ENCODE measurements around the gene POMT2.
"Not testable (repeated sequence)": the region's sequence is repeated elsewhere in the genome, so short reads cannot be mapped to it uniquely, and the experiment has no call there.

POMT2 gene

DNA sequence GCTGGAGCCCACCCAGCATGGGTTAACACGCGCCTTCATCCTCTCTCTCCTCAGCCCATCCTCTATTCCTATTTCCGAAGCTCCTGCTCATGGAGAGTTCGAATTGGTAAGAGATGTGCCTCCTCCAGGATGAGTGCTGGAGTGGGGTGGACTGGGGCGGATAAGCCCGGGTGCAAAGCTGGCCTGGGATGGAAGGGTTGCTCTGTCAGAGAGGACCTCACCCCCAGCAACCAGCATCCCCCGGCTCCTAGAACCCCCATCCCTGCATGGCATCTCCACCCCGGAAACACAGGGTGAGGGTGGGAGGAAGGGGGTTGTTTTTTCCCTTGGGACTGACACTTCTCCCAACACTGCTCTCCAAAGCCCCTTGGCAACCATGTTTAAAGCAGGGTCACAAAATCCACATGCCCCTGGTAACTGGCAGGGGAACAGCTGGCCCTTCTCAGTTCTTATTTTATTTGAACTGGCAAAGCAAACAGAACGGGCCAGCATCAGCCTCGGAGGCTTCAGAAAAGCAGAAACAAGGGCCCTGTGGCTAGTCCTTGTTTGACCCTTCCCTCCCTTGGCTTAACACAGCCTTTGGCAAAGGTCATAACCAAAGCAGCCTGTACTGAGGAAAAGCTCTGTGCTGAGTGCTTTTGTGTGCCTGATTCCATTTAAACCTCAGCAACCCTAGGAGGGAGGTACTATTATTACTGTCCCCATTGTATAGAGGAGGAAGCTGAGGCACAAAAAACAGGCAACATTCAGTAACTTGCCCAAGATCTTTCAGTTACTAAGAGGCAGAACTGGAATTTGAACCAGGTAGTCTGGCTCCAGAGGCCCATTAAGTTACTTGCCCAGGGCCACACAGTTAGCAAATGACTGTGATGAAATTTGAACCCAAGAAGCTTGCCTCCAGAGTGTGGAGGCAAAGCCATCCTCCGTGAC is 4.4 kb upstream of the POMT2 start:
- no peak for DNase-seq (ENCODE audit: low spot score)

DNA sequence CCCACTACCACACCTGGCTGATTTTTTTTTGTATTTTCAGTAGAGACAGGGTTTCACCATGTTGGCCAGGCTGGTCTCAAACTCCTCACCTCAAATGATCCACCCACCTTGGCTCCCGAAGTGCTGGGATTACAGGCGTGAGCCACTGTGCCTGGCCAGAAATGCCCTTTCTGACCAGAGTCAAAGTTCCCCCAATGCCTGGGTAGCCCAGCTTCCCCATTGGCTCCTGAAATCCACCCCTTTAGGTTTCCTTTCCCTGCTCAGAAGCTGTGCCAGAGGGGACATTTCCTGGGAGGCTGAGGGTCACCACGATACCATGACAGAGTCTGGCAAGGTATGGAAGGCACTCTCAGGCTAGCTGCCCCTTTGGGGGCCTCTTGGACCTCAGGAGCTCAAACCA is 3.6 kb upstream of the POMT2 start:
- DNase-seq (ENCODE audit: low spot score): no peak

DNA sequence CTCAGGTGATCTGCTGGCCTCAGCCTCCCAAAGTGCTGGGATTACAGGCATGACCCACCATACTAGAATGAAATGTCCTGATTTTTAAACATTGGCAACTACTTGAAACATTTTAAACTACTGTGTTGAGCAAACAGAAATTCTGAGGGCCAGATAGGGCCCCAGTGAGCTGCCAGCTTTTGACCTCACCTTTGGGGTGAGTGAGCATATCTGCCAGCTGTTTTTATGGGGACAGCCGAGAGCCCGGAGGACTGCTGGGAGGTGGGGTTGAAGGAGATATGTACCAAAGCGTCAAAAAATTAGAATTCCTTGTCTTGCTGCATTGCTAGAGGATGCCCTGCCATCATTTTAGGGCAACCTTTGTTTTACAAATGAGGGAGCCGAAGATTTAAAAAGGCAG is 2.9 kb upstream of the POMT2 start:
- no peak for DNase-seq (ENCODE audit: low spot score)

DNA sequence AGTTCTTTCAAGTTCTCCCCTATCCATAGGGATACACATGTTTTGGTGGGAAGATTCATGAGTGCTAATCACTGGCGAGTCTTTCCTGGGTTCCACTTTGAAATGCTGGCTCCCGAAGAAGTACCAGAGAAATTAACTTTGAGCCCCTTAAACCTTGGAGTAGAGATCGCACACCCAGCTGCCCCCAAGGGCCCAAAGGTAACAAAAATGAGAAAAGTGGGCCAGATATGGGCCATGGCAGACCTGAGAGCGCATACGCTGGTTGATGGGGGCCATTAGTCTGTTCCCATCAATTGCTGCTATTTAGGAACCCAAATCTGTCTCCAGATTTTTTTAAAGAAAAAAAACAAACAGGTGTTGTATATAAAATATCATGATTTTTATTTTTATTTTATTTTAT is 2.3 kb upstream of the POMT2 start:
- no peak for DNase-seq (ENCODE audit: low spot score)

DNA sequence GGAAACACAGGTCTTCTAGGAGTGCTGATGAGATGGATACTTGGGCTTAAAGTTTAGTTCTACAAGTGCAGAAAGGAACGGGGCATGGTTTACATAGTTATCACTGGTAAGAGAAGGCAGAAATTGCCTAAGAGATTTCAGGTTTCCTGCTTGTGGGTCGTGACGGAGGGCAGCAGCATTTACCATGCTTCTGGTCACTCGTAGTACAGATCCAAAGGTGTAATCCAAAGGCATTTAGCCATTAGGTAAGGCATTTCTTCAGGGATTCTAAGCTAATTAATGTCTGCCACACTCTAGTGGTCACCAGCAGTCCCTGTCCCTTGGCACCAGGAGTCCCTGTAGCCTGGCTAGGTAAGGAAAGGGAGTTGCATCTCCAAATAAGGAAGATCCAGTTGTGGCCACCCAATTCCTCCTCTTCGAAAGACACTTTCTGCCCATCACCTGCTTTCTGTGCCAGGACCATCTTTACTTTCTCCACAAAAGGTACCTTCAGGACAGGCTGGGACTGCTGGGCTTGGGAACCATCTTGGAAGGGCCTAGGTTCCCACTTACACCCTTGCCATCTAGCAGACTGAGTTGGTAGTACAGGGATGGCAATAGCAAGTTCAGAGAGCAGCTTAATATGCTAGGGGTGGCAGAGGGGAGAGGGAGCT is 1.7 kb upstream of the POMT2 start:
- DNase-seq (ENCODE audit: low spot score): no peak

DNA sequence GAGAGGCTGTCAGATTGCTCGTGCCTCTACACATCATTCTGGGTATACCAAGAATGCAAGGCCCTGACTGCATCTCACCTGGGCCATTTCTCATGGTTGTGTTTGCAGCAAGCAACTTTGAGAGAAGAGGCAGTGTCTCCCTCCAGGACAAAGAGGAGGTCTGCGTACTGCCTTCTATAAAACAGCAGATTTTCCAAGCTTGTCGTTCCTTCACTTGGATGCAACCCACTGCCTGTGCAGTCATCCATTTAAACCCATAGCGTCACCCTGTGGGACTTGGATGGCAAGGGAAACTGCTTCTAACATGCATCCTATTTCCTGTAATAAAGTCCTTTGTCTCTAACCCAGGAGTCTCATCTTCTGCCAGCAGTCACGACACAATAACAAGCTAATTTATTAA is 1.3 kb downstream of the POMT2 start:
- no peak for DNase-seq (ENCODE audit: low spot score)

DNA sequence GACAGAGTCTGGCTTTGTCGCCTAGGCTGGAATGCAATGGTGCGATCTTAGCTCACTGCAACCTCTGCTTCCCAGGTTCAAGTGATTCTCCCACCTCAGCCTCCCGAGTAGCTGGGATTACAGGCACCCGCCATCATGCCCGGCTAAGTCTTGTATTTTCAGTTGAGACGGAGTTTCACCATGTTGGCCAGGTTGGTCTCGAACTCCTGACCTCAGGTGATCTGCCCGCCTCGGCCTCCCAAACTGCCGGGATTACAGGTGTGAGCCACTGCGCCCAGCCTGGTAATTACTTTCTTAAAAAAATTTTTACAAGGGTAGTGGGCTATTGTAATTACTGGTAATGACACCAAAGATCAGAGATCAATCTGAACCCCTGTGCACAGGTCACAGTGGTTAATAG is 1.9 kb downstream of the POMT2 start:
- DNase-seq (ENCODE audit: low spot score): not testable (repeated sequence)

DNA sequence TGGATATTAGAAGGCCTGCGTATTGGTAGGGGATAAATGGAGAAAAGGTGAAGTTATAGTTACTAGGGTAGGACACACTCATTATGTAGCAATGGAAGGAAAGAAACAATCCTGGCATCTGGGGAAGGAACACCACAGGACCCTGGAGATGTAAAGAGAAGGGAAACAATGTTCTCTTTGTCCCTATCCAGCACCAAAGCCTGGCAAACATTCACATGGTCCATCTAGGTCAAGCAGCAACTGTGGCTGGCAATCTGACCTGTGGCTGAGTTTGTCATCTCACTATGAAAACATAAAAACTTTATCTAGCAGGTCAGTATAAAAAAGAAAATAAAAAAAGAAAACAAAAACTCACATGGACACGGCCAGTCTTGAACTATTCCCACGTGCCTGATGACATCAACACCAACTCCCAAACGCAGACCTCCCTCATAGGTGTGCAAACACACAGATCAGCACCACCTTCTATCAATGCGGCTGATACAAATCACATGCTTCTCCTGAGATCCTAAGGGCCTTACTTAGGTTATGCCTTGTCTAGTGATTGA is 2.6 kb downstream of the POMT2 start:
- no peak for DNase-seq (ENCODE audit: low spot score)

DNA sequence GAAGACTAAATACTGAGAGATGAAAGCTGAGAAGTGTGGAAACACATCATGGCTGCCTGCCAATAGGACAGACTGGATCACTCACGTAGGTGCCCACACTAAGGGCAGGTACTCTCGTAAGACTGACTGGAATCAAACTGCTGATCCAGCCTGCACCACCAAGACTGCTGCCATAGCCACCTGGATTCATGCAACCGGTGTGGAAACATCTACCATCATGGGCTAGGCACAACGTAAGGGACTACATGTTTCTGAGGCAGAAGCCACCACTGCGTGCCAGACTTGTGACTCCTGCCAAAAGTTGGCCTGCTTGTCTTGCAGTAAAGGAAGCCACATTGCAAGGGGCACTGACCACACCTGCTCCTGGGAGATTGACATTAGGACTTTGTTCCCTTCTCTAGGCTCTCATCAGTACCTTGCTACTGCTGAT is 3.8 kb downstream of the POMT2 start:
- DNase-seq (ENCODE audit: low spot score): no peak

DNA sequence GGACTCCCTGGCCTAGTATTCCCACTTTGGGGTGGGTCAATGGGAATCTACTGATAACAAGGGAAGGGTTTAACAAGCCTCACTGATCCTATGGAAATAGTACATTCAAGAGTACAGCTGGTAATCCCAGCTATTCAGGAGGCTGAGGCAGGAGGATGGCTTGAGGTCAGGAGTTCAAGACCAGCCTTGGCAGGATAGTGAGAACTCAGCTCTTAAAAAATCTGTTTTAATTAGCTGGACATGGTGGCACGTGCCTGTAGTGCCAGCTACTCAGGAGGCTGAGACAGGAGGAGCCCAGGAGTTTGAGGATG is 4.5 kb downstream of the POMT2 start:
- no peak for DNase-seq (ENCODE audit: low spot score)

DNA sequence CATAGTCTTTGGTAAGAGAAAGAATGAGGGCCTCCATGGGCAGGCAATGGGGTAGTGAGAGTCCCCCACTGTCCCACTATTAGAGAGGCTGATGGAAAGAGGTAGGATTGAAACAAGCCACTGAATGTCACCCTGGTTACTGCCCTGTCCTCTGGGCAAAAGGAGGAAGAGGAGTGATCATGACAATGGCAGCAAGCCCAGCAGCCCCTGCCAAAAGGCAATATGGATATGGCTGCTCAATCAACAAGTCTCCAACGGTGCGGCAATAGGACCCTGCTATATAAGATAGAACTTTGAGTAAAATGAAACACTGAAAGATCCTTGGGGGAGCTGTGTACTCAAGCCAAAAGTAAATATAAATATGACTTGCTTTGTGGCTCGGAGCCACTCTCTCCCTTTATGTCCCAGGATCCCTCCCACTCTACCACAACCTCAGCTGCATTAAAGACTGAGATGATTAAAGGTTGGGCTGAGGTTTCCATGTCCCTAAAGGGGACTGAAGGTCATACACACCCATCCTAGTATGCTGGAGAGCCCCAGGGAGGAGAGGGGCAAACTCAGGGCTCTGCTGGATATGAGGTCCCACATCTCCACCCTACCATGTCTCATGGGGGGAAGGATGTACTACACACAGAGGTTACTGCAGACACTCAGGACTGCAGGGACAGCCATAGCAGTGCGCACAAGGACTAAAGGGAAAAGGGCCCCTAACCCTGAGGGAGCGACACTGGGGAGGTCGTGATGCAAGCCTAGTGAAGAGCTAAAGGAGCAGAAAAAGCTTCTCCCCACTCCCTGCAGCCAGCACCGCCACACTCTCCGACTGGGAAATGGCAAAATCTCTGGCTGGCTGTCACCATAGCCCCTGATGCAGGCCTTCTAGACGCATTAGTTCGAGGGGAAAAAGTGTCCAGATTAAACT is 5.9 kb downstream of the POMT2 start:
- DNase-seq (ENCODE audit: low spot score): no peak

DNA sequence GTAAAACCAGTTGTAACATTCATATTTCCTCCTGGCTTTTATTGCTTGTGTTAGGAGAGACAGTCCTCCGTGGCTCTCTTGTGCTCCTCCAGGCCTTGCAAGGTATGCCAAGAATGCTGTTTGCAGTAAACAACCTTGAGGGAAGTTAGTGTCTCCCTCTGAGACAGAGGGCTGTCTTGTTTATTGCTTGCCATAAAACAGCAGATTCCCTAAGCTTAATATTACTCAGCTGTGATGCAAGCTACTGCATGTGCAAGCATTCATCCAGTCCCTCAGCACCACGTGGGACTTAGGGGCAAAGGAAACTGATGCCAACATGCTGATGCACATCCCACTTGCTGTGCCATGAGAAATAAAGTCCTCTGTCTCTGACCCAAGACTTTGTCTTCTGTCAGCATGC is 6.6 kb downstream of the POMT2 start:
- no peak for DNase-seq (ENCODE audit: low spot score)

DNA sequence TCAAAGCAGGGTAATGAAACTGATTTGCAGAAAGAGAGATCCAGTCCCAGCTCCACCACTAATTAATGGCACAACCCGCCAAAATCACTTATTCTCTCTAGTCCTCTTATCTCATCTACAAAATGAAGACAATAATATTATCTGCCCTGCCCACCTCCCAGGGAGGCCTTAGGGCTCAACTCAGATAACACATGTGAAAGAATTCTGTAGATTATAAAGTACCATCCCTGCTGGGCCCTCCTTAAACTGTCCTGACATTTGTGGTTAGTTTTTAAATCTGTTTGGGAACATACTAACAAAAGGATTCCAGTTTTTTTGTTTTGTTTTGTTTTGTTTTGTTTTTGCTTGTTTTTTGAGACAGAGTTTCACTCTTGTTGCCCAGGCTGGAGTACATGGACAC is 7.3 kb downstream of the POMT2 start:
- no peak for DNase-seq (ENCODE audit: low spot score)

DNA sequence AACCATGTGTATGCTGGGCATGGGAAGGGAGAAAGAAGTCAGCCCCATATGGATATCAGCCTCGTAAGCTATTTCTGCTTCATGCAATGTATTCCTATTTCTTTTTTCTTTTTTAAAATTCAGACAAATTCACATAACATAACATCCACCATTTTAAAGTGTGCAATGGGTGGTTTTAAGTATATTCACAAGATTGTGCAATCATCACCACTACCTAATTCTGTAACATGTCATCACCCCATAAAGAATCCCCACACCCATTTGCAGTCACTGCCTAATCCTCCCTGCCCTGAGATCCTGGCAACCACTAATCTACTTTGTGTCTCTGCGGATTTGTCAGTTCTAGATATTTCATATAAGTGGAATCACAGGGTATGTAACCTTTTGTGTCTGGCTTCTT is 9.5 kb downstream of the POMT2 start:
- DNase-seq (ENCODE audit: low spot score): no peak

DNA sequence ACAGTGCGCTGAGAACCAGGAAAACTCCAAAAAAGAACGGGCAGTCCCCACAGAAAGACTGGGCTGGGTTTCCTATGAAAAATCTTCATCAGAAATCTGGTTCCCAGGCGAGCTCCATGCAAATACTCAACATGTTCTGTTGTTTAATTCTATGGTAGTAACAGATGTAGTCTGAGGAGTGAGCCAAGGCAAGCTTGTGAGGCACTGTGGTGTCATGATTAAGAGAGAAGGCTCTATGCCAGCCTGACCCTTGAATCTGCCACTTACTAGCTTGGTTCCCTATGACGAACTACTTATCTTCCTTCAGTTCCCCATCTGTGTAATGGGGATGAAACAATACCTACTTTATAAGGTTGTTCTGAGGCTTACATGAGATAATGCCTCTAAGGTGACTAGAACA is 10.7 kb downstream of the POMT2 start:
- DNase-seq (ENCODE audit: low spot score): no peak

DNA sequence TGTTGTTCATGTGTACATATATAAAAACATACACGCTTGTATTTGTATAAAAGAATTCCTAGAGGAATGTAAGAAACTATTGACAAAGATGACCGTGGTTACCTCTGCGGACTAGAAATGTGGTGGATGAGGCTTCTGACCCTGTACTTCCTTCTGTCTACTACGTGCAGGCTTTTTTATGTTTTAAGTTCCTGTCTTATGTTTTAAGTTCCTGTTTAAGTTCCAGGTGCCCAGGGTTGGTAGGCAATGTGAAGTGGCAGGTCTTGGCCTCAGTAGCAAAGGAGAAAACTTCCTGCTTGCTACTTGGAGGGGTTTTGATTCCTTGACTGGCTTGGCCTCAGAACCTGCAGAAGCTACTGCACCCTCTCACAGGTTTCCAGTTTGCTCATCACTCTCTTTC is 11.6 kb downstream of the POMT2 start:
- no peak for DNase-seq (ENCODE audit: low spot score)

DNA sequence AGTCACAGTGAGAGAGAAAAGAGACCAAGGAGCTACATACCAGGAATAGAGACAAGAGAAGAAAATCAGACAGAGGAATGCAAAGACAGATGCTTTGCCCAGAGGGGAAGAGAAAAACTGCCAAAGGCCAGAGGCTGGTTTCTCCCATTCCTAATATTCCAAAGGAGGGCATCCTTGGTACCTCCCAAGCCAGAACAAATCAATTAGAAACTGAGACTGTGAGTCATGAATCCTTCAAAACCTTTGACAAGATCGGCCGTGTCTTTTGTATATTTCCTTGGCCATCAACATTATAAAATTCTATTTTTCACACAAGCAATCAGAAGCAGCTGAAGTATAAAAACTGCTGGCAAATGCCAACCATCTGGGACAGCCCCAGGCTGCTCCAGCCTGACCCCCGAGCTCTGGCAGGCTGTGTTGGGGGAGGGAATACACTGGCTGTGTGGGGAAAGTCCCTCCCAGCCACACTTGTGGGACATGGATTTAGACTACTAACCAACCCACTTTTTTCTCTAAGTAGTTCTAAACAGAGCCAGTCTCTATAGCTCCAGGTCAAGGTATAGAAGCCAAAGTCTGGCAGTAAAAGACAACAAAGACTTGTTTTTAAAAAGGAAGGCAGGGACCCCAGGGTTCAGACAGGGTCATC is 13.7 kb downstream of the POMT2 start:
- no peak for DNase-seq (ENCODE audit: low spot score)

DNA sequence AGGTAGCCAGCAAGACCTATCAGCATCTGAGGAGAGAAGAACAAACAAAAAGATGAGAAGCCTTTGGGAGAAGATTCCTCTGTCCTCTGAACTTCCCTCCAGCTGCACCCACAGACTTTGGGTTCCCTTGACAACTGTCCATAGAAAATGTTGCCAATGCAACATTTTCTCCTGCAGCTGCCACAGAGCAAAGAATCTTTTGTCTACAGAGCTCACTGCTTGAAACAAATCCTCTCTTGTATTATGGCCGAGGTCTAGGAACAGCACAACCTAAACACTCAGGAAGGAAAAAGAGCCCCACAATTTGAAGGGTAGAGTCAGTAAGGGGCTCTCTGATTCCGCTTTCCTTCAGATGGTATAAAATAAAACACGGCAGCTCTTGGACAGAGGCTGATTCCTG is 14.3 kb downstream of the POMT2 start:
- DNase-seq (ENCODE audit: low spot score): no peak

DNA sequence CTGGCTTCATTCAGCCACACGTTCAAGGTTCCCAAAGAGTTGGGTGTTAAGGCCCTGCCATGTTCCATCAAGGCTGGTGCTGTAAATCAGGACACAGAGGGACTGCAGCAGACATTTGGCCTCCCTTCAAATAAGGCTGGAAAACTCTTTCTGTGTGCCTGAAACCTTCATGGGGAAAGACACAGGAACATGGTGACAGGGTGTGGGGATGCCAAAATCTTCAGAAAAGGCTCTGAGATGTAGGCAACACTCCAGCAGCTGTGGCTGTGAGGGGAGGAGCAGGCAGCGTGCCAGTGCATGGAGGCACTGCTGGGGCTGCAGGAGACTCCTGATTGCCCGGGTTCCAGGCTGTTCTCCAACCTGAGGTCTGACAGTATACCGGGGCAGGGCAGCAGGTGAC is 15.0 kb downstream of the POMT2 start:
- no peak for DNase-seq (ENCODE audit: low spot score)

DNA sequence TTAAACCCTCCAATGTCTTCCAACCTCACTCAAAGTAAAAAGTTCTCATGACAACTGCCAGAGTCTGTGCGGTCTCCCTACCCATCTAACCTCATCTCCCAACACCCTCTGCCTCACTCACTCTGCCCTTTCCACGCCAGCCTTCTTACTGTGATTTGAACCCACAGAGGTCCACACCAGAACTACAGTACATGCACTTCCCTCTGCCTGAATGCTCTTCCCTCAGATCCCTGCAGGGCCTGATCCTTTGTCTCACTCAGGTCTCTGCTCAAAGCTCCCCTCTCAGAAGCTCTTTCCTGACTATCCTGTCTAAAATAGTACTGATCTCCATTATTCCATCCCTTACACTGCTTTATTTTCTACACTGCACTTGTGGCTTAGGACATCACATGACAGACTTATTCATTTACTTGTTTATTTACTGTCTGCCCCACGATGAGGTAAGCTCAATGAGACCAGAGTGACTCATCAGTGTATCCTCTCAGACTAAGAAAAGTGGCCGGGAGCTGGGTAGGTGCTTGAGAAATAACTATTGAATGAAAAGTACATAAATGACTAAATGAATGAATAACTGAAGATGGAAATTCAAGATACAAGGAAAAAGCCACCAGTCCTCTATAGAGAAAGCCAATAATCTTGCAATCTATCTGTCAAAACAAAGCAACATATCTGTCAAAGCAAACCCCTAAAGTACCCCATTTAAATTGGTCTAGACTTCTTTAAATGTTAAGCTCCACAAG is 17.1 kb downstream of the POMT2 start:
- peak; percentile 31 for DNase-seq (ENCODE audit: low spot score)

DNA sequence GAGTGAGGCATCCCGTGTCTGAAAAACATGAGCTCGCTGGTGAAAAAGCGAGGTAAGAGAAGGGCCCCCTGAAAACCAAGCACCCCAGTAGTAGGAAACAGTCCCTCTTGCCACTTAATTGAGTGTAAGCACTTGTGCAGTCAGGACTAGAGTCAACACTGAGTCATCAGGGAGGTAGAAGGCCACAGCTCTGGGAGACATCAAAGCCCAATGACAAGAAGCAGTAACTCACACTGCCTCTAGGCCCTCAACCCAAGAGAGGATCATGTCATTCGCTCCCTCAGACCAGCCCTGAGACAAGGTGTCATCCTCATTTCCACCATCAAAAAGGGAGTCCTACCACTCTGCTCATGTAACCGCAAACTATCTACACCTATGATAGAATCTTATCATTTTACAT is 17.8 kb downstream of the POMT2 start:
- DNase-seq (ENCODE audit: low spot score): peak; percentile 36

Measured in CD4-positive, alpha-beta T cell treated with Interleukin-2 at 100 ng/mL for 4 hours (primary cell).